HepG2 (cell line): ENCODE results near the gene OCSTAMP. TPM values are rescaled to one million over a fixed set of nuclear protein-coding genes. Genes with fewer than 3 reads are reported as not detected.

Experiments
- ATAC-seq: fragments of 200-7000 bp; cut with Tn5 transposase; 3 replicates; pipeline ENCODE4 v1.9.1; 2020; ENCODE audit warnings: mild to moderate bottlenecking, moderate library complexity
- Bru-seq: library from RNA; stranded (reverse); fragments of 400-500 nt; gene quantifications from one replicate; lab custom pipeline; 2021; lab: Mats Ljungman, UMichigan
- BruChase-seq, 2 experiments: library from RNA; stranded (reverse); fragments of 400-500 nt; gene quantifications; one replicate each; lab custom pipeline; 2021; lab: Mats Ljungman, UMichigan
- BruUV-seq: library from RNA; stranded (reverse); fragments of 400-500 nt; replicated peaks from 2 replicates; lab custom pipeline; 2021; lab: Mats Ljungman, UMichigan
- CTCF ChIA-PET: fragments of 300-600 bp; formaldehyde crosslinking; extraction: SDS; loops from one replicate; lab custom pipeline; 2021; ENCODE audit warnings: low total read pairs, inconsistent platforms, low intra/inter-chr PET ratio; lab: Yijun Ruan, JAX
- POLR2A ChIA-PET: fragments of 350-600 bp; sonication (Branson Sonifier 250); formaldehyde crosslinking; loops from one replicate; lab custom pipeline; 2020; ENCODE audit warnings: antibody characterized with exemption, inconsistent platforms; lab: Yijun Ruan, JAX
- DNase-seq: peaks from one replicate; pipeline ENCODE4 v3.0.0-alpha.2; 2015; ENCODE audit warnings: low spot score
- FAIRE-seq: peaks from 3 replicates; lab custom pipeline; 2011; peaks lifted over from hg19 to GRCh38; lab: Jason Lieb, UNC
- H2AFZ ChIP-seq: one replicate; pipeline ENCODE4 v1.6.1; 2011; ENCODE audit warnings: low read length, inconsistent platforms
- H3K27ac ChIP-seq: fragments of 300-600 bp; 3 replicates; pipeline ENCODE4 v1.8.0; 2011; ENCODE audit warnings: mixed run types, mild to moderate bottlenecking, mixed read lengths, low read length, inconsistent platforms; ENCODE audit not compliant: insufficient read depth; ENCODE audit errors: extremely low read length
- H3K27me3 ChIP-seq, 2 experiments: fragments of 200-600 bp in 1 of 2; 2 replicates in 1 of 2; 3 replicates in 1 of 2; pipeline versions ENCODE4 v1.6.0 to v1.8.0; 2011; ENCODE audit warnings: low read length in 2 of 2, mild to moderate bottlenecking in 2 of 2, moderate library complexity in 2 of 2, inconsistent platforms in 1 of 2; ENCODE audit not compliant: insufficient read depth in 2 of 2, control insufficient read depth in 1 of 2
- H3K36me3 ChIP-seq, 2 experiments: fragments of 200-600 bp in 1 of 2; replicated peaks in 1 of 2; 2 replicates in 1 of 2; 3 replicates in 1 of 2; pipeline versions ENCODE4 v1.5.1 to v1.8.0; 2011; ENCODE audit warnings: low read length in 2 of 2, inconsistent platforms in 1 of 2; ENCODE audit not compliant: insufficient read depth in 2 of 2, control insufficient read depth in 1 of 2
- H3K4me1 ChIP-seq: 2 replicates; pipeline ENCODE4 v1.5.1; 2012; ENCODE audit warnings: low read length, inconsistent platforms; ENCODE audit not compliant: insufficient read depth
- H3K4me2 ChIP-seq: 2 replicates; pipeline ENCODE4 v1.6.0; 2011; ENCODE audit warnings: low read depth, low read length, inconsistent platforms
- H3K4me3 ChIP-seq, 3 experiments: fragments of 200-600 bp in 1 of 3; sonication (generic), shearing (Covaris generic) in 1 of 3; replicated peaks in 1 of 3; 2 replicates each; pipeline ENCODE4 v1.5.1; 2011 to 2016; ENCODE audit warnings: low read length in 3 of 3, inconsistent platforms in 2 of 3, low read depth in 2 of 3, mild to moderate bottlenecking in 2 of 3, control low read depth in 1 of 3, mixed read lengths in 1 of 3; ENCODE audit not compliant: insufficient read depth in 1 of 3
- H3K79me2 ChIP-seq: one replicate; pipeline ENCODE4 v1.6.1; 2011; ENCODE audit warnings: low read length, inconsistent platforms; ENCODE audit not compliant: insufficient read depth
- H3K9ac ChIP-seq: 2 replicates; pipeline ENCODE4 v1.6.0; 2011; ENCODE audit warnings: mild to moderate bottlenecking, low read depth, low read length, inconsistent platforms; ENCODE audit not compliant: insufficient read depth
- H3K9me3 ChIP-seq: 2 replicates; pipeline ENCODE4 v1.5.1; 2012; ENCODE audit warnings: mild to moderate bottlenecking, low read length
- H4K20me1 ChIP-seq: 2 replicates; pipeline ENCODE4 v1.6.0; 2011; ENCODE audit warnings: inconsistent platforms, mild to moderate bottlenecking, low read length, moderate library complexity; ENCODE audit not compliant: insufficient read depth
- EED ChIP-seq: sonication (generic); formaldehyde crosslinking; IDR thresholded peaks from 2 replicates; pipeline ENCODE4 v1.5.0; 2020; ENCODE audit warnings: mild to moderate bottlenecking, missing genetic modification reagents
- WGBS: methylation state at CpG from one replicate; pipeline ENCODE4 v1.1.6; 2017; ENCODE audit warnings: low lambda C conversion rate; 5-methylcytosine and 5-hydroxymethylcytosine counted together
- in situ Hi-C: cut with HindIII; loops from 2 replicates; pipeline ENCODE4 v1.10.0; 2017; ENCODE audit warnings: low pct_unique_long_range_greater_than_20kb; ENCODE audit not compliant: extremely low pct_ligation_motif_present
- intact Hi-C: fragments of 100-400 bp; cut with micrococcal nuclease; formaldehyde crosslinking; loops from one replicate; pipeline ENCODE4 v1.10.0; 2022; ENCODE audit not compliant: unreplicated experiment
- long read RNA-seq, 2 experiments: library from RNA in 1 of 2; library from polyadenylated mRNA in 1 of 2; stranded (forward) in 1 of 2; unstranded in 1 of 2; transcript quantifications; one replicate each; pipeline ENCODE4 v2.0.0, GENCODE V29; 2019 to 2022
- polyA minus RNA-seq, 3 experiments: library from RNA; depleted of rRNA, polyadenylated mRNA; stranded (reverse); fragments of >200 nt; gene quantifications; 2 replicates each; pipeline ENCODE4 v1.2.3, GENCODE V29; 2011; ENCODE audit warnings: low replicate concordance in 1 of 3
- polyA plus RNA-seq, 8 experiments: library from polyadenylated mRNA; depleted of rRNA in 3 of 8; stranded (reverse) in 7 of 8; unstranded in 1 of 8; fragments of >200 nt; fragmentation: Illumina TruSeq in 4 of 8; extraction: Trizol in 4 of 8; gene quantifications; 2 replicates each; pipeline versions ENCODE4 v1.2.1 to v1.2.3, GENCODE V29; 2011 to 2016; ENCODE audit warnings: low read depth in 4 of 8, missing spikeins in 1 of 8, mixed read lengths in 1 of 8; ENCODE audit not compliant: insufficient read depth in 1 of 8
- total RNA-seq, 5 experiments: library from RNA; depleted of rRNA; stranded (reverse); fragments of >200 nt; fragmentation: Illumina TruSeq; extraction: Trizol; gene quantifications; 2 replicates each; pipeline ENCODE4 v1.2.3, GENCODE V29; 2016; ENCODE audit warnings: low read depth in 1 of 5
- TF ChIP-seq, protein P1 (sequence below): sonication (generic); formaldehyde crosslinking; IDR thresholded peaks from 2 replicates; pipeline ENCODE4 v1.5.1; 2020; ENCODE audit warnings: mild to moderate bottlenecking, missing genetic modification reagents, moderate library complexity

The OCSTAMP gene, protein sequence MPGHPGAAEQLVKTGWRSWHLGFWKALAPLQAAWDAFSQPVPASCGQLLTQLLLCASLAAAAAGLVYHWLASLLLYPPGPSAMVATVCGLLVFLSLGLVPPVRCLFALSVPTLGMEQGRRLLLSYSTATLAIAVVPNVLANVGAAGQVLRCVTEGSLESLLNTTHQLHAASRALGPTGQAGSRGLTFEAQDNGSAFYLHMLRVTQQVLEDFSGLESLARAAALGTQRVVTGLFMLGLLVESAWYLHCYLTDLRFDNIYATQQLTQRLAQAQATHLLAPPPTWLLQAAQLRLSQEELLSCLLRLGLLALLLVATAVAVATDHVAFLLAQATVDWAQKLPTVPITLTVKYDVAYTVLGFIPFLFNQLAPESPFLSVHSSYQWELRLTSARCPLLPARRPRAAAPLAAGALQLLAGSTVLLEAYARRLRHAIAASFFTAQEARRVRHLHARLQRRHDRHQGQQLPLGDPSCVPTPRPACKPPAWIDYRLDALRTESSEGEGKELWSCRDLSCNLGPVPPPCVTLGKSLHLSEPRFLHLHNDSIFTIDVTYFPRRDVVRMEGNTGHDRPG
- not detected in 2 replicates for total RNA-seq (2016; rRNA removed; fragmentation: Illumina TruSeq; extraction: Trizol)
- total RNA-seq (2016; cell fraction: cytosol; rRNA removed; fragmentation: Illumina TruSeq; extraction: Trizol; ENCODE audit: low read depth): not detected in 2 replicates
- not detected in 2 replicates for total RNA-seq (2016; cell fraction: insoluble cytoplasmic fraction; rRNA removed; fragmentation: Illumina TruSeq; extraction: Trizol)
- total RNA-seq (2016; cell fraction: membrane; rRNA removed; fragmentation: Illumina TruSeq; extraction: Trizol): not detected in 2 replicates
- not detected in 2 replicates for total RNA-seq (2016; cell fraction: nucleus; rRNA removed; fragmentation: Illumina TruSeq; extraction: Trizol)
- not detected in 2 replicates for polyA plus RNA-seq (2011; rRNA removed)
- polyA plus RNA-seq (2011; cell fraction: cytosol; rRNA removed): not detected in 2 replicates
- not detected in 2 replicates for polyA plus RNA-seq (2011; cell fraction: nucleus; rRNA removed)
- polyA plus RNA-seq (2012): not detected in 2 replicates
- not detected in 2 replicates for polyA plus RNA-seq (2016; cell fraction: cytosol; fragmentation: Illumina TruSeq; extraction: Trizol; ENCODE audit: low read depth)
- not detected in 2 replicates for polyA plus RNA-seq (2016; cell fraction: insoluble cytoplasmic fraction; fragmentation: Illumina TruSeq; extraction: Trizol; ENCODE audit: low read depth)
- polyA plus RNA-seq (2016; cell fraction: membrane; fragmentation: Illumina TruSeq; extraction: Trizol; ENCODE audit: low read depth): not detected in 2 replicates
- not detected in 2 replicates for polyA plus RNA-seq (2016; cell fraction: nucleus; fragmentation: Illumina TruSeq; extraction: Trizol; ENCODE audit: insufficient read depth, low read depth)
- not detected in 2 replicates for polyA minus RNA-seq (2011; rRNA and poly(A)+ RNA removed; ENCODE audit: low replicate concordance)
- not detected in 2 replicates for polyA minus RNA-seq (2011; cell fraction: cytosol; rRNA and poly(A)+ RNA removed)
- polyA minus RNA-seq (2011; cell fraction: nucleus; rRNA and poly(A)+ RNA removed): not detected in 2 replicates
- percentile 8 among the genes with signal in this experiment for Bru-seq, nascent RNA
- percentile 5 among the genes with signal in this experiment for BruChase-seq, experiment 1, labeled RNA remaining after a 6-hour chase
- not detected for BruChase-seq, experiment 2, labeled RNA remaining after a 2-hour chase
- long read RNA-seq, experiment 1: 0 reads
- long read RNA-seq, experiment 2: 0 reads

DNA sequence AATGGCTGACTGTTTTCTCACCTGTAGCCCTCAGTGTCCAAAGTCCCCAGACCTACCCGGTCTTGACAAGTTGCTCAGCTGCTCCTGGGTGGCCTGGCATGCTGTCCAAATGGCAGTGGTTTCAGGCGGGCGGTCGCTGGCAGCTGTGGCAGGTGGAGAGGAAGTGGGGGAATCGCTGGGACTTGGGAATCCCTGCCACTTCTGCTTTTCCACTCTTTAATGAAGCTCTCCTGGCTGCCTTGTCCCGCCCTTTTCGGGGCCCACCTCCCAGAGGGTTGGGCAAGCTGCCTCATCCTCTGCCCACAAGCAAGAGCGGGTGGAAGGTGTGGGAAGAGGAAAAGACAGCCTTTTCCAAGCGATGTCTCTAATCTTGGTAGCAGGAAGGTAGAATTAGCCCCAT is at the start of gene OCSTAMP:
TSS of gene OCSTAMP (minus strand) at position 194 of the 400 bp plus-strand sequence. CDS start at position 100, 94 bp downstream.
- no TSS peak for BruUV-seq
- WGBS: 57% methylated on average over 9 of the region's 9 CpGs
- Histone ChIP-seq H3K36me3 (no peaks in the 10 kb centered on the region), H3K4me1 (peaks cover 30% of the 10 kb centered on the region), H3K79me2 (no peaks in the 10 kb centered on the region), H2AFZ (no peak within 1 kb of the TSS), H3K27me3 (peaks cover 5 to 18% of the 10 kb centered on the region in 2 experiments; a peak in 3 of 5 replicates), H3K4me3 (no peak within 1 kb of the TSS), H3K4me2 (no peak within 1 kb of the TSS), H4K20me1 (no peaks in the 10 kb centered on the region), H3K27ac (no peak within 1 kb of the TSS), H3K9ac (no peak within 1 kb of the TSS), H3K9me3 (no peaks in the 10 kb centered on the region)
- FAIRE-seq: no peak
- ChIA-PET CTCF (no interaction called here), POLR2A (interaction anchor here (1.2 to 2.1 kb wide), 2 partner anchors 9 to 81 kb away, joined by 3 to 4 read pairs; no protein-coding TSS in a partner anchor)
- ATAC-seq: no peak
- TF ChIP-seq, protein P1, sequence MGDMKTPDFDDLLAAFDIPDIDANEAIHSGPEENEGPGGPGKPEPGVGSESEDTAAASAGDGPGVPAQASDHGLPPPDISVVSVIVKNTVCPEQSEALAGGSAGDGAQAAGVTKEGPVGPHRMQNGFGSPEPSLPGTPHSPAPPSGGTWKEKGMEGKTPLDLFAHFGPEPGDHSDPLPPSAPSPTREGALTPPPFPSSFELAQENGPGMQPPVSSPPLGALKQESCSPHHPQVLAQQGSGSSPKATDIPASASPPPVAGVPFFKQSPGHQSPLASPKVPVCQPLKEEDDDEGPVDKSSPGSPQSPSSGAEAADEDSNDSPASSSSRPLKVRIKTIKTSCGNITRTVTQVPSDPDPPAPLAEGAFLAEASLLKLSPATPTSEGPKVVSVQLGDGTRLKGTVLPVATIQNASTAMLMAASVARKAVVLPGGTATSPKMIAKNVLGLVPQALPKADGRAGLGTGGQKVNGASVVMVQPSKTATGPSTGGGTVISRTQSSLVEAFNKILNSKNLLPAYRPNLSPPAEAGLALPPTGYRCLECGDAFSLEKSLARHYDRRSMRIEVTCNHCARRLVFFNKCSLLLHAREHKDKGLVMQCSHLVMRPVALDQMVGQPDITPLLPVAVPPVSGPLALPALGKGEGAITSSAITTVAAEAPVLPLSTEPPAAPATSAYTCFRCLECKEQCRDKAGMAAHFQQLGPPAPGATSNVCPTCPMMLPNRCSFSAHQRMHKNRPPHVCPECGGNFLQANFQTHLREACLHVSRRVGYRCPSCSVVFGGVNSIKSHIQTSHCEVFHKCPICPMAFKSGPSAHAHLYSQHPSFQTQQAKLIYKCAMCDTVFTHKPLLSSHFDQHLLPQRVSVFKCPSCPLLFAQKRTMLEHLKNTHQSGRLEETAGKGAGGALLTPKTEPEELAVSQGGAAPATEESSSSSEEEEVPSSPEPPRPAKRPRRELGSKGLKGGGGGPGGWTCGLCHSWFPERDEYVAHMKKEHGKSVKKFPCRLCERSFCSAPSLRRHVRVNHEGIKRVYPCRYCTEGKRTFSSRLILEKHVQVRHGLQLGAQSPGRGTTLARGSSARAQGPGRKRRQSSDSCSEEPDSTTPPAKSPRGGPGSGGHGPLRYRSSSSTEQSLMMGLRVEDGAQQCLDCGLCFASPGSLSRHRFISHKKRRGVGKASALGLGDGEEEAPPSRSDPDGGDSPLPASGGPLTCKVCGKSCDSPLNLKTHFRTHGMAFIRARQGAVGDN (CRISPR knock-in tag): no peak
- TF ChIP-seq EED (CRISPR knock-in tag): 0 out of 2 replicates have a peak, but pooled peaks have one; percentile 40
- in situ Hi-C loops: no loop called here
- no peak for DNase-seq
- intact Hi-C loops: no loop called here
